ENCODE results near the gene ZNF83.

- TF ChIP-seq CTCF (IDR thresholded peaks at IDR 0.05; ENCODE audit: poor library complexity, severe bottlenecking) (no peak), EP300 (conservative IDR thresholded peaks at IDR 0.05; ENCODE audit: poor library complexity, severe bottlenecking) (no peak), TAF1 (IDR thresholded peaks at IDR 0.05; ENCODE audit: low read depth) (no peak)
Measured at GRCh38 chr19:52673014-52673413, 34.9 kb upstream of the ZNF83 start.

Data from neural cell (in vitro differentiated cells).